Measurements from ENCODE around the gene NAP1L4. TPM values are rescaled to one million over a fixed set of nuclear protein-coding genes. Genes with fewer than 3 reads are reported as not detected.

The NAP1L4 gene
- total RNA-seq, 1 experiment from 2014 or later: 189 TPM

DNA sequence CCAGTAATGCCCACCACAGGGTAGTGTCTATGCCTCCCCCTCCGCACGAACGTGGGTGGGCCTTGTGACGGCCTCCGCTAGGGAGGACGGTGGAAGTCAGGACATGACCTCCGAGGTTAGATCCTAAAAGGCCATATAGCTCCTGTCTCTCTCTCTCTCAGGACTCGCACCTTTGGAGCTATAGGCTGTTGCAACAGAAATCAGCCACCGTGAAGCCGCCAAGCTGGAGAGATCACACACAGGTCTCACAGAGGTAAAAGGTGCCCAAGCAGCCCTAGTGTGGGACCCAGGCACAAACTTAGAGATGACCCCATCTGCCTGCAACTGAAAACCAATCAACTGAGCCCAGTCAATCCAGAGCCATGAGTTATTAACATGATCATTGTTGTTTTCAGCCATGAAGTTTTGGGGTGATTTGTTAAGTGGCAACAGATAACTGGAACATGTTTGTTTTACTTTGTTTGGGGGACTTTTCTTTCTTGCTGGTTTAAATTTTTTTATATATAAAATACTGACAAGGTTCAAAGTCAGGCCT lies 7.4 kb upstream of the NAP1L4 start:
- ChIA-PET CTCF (no interaction called here), POLR2A (interaction anchor here (0.8 kb wide), 1 partner anchor 15 kb away, joined by 3 read pairs; no protein-coding TSS in a partner anchor)
- TF ChIP-seq CREB1 (CRISPR knock-in tag; IDR thresholded peaks at IDR 0.05) (no peak), ZBTB21 (CRISPR knock-in tag; IDR thresholded peaks at IDR 0.05; ENCODE audit: borderline replicate concordance) (no peak), EMX1 (CRISPR knock-in tag; IDR thresholded peaks at IDR 0.05) (no peak), SMAD4 (CRISPR knock-in tag; IDR thresholded peaks at IDR 0.05) (no peak), ZNF416 (CRISPR knock-in tag; IDR thresholded peaks at IDR 0.05) (no peak), NR2C2 (CRISPR knock-in tag; IDR thresholded peaks at IDR 0.05) (no peak)
- TF ChIP-seq, protein P1, sequence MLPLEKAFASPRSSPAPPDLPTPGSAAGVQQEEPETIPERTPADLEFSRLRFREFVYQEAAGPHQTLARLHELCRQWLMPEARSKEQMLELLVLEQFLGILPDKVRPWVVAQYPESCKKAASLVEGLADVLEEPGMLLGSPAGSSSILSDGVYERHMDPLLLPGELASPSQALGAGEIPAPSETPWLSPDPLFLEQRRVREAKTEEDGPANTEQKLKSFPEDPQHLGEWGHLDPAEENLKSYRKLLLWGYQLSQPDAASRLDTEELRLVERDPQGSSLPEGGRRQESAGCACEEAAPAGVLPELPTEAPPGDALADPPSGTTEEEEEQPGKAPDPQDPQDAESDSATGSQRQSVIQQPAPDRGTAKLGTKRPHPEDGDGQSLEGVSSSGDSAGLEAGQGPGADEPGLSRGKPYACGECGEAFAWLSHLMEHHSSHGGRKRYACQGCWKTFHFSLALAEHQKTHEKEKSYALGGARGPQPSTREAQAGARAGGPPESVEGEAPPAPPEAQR (CRISPR knock-in tag; IDR thresholded peaks at IDR 0.05): no peak
- TF ChIP-seq, protein P2, sequence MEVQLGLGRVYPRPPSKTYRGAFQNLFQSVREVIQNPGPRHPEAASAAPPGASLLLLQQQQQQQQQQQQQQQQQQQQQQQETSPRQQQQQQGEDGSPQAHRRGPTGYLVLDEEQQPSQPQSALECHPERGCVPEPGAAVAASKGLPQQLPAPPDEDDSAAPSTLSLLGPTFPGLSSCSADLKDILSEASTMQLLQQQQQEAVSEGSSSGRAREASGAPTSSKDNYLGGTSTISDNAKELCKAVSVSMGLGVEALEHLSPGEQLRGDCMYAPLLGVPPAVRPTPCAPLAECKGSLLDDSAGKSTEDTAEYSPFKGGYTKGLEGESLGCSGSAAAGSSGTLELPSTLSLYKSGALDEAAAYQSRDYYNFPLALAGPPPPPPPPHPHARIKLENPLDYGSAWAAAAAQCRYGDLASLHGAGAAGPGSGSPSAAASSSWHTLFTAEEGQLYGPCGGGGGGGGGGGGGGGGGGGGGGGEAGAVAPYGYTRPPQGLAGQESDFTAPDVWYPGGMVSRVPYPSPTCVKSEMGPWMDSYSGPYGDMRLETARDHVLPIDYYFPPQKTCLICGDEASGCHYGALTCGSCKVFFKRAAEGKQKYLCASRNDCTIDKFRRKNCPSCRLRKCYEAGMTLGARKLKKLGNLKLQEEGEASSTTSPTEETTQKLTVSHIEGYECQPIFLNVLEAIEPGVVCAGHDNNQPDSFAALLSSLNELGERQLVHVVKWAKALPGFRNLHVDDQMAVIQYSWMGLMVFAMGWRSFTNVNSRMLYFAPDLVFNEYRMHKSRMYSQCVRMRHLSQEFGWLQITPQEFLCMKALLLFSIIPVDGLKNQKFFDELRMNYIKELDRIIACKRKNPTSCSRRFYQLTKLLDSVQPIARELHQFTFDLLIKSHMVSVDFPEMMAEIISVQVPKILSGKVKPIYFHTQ (CRISPR knock-in tag; IDR thresholded peaks at IDR 0.05): no peak
- ATAC-seq: no peak
- Mint-ChIP-seq H3K27ac (0 out of 2 replicates have a peak overlapping the region, but pooled peaks have one; percentile 9), H3K27me3 (ENCODE audit: low read depth) (no peaks in the 10 kb centered on the region), H3K4me3 (no peak overlapping the region), H3K9me3 (no peaks in the 10 kb centered on the region), H3K4me1 (peaks cover 4% of the 10 kb centered on the region), H3K36me3 (peaks cover 31% of the 10 kb centered on the region)
- no peak for DNase-seq (ENCODE audit: low spot score)

DNA sequence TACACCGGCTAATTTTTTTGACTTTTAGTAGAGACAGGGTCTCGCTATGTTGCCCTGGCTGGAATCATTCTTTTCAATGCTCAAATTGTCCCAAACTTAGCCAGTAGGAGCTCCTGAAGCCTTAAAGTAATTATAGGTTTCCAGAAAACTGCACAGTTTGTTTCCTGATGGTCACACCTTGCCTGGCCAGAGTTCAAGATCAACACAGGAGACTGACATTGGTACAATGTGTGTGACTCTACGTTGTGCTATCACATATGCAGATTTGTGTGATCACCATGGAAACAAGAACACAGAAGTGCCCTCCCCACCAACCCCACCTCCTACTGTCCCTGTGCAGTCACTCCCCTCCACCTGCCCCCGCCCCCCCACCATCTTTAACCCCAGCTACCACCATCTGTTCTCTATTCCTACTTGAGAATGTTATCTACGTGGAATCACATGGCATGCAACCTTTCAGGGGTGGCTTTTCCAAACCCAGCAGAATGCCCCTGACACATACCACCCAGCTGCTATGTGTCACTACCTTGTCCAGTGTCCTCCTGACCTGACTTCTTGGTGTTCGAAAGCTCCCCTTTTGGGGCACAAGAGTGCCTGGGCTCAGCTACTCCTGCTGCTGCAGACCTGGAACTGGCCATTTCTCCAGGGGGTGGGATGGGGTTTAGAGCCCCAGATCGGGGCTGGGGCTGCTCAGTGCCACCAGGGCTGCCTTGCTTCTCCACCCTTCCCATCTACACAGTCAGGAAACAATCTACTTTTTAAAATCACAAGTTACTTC lies 6.1 kb upstream of the NAP1L4 start:
- H3K4me1 Mint-ChIP-seq: peaks cover 5% of the 10 kb centered on the region
- no peak overlapping the region for H3K27ac Mint-ChIP-seq
- ChIA-PET CTCF (interaction anchor here (1.0 to 2.8 kb wide), 2 partner anchors 42 to 93 kb away, joined by 5 to 10 read pairs; no protein-coding TSS in a partner anchor), POLR2A (interaction anchor here (0.8 kb wide), 1 partner anchor 16 kb away, joined by 3 read pairs; no protein-coding TSS in a partner anchor)
- DNase-seq (ENCODE audit: low spot score): no peak
- H3K4me3 Mint-ChIP-seq: no peak overlapping the region
- no peaks in the 10 kb centered on the region for H3K9me3 Mint-ChIP-seq
- no peak for TF ChIP-seq ZBTB43 (CRISPR knock-in tag; IDR thresholded peaks at IDR 0.05)
- TF ChIP-seq ZNF416 (CRISPR knock-in tag; IDR thresholded peaks at IDR 0.05): no peak
- no peak for TF ChIP-seq NR3C1 (CRISPR knock-in tag; conservative IDR thresholded peaks at IDR 0.05; ENCODE audit: low read depth)
- no peak for TF ChIP-seq ATF2 (CRISPR knock-in tag; IDR thresholded peaks at IDR 0.05; ENCODE audit: borderline replicate concordance, low read depth)
- TF ChIP-seq ATF1 (CRISPR knock-in tag; IDR thresholded peaks at IDR 0.05): no peak
- no peak for TF ChIP-seq PRRX2 (CRISPR knock-in tag; IDR thresholded peaks at IDR 0.05)
- TF ChIP-seq RORB (CRISPR knock-in tag; IDR thresholded peaks at IDR 0.05): no peak
- no peak for TF ChIP-seq ZNF532 (CRISPR knock-in tag; IDR thresholded peaks at IDR 0.05; ENCODE audit: borderline replicate concordance)
- TF ChIP-seq HMGXB4 (CRISPR knock-in tag; IDR thresholded peaks at IDR 0.05): no peak
- no peak for TF ChIP-seq EMX1 (CRISPR knock-in tag; IDR thresholded peaks at IDR 0.05)
- TF ChIP-seq JUN (CRISPR knock-in tag; IDR thresholded peaks at IDR 0.05): no peak
- no peaks in the 10 kb centered on the region for H3K27me3 Mint-ChIP-seq (ENCODE audit: low read depth)
- peaks cover 23% of the 10 kb centered on the region for H3K36me3 Mint-ChIP-seq
- ATAC-seq: no peak

Measured in WTC11 (cell line).